ENCODE measurements around the gene FGF8. TPM values are rescaled to one million over a fixed set of nuclear protein-coding genes. Genes with fewer than 3 reads are reported as not detected.
"Not testable (repeated sequence)": the region's sequence is repeated elsewhere in the genome, so short reads cannot be mapped to it uniquely, and the experiment has no call there.

The FGF8 gene
- total RNA-seq, 1 donor, result not detected

GRCh38 chr10:101789686-101790085 lies 13.8 kb upstream of the FGF8 start:
- no peaks in the 10 kb centered on the region for H3K27me3 ChIP-seq (ENCODE audit: insufficient read depth, low read length)
- H3K4me3 ChIP-seq (ENCODE audit: low read length), result no peak overlapping the region
- no peaks in the 10 kb centered on the region for H3K9me3 ChIP-seq (ENCODE audit: low read depth, low read length)
- no peaks in the 10 kb centered on the region for H3K4me1 ChIP-seq (ENCODE audit: insufficient read depth, low read length)

- H3K4me3 ChIP-seq (ENCODE audit: low read length); H3K4me1 ChIP-seq (ENCODE audit: insufficient read depth, low read length); H3K27me3 ChIP-seq (ENCODE audit: insufficient read depth, low read length); H3K9me3 ChIP-seq (ENCODE audit: low read depth, low read length): not testable (repeated sequence)
Measured at GRCh38 chr10:101789231-101789630, 13.3 kb upstream of the FGF8 start.

- H3K4me3 ChIP-seq (ENCODE audit: low read length), result no peak overlapping the region
- H3K9me3 ChIP-seq (ENCODE audit: low read depth, low read length), result no peaks in the 10 kb centered on the region
- H3K27me3 ChIP-seq (ENCODE audit: insufficient read depth, low read length), result no peaks in the 10 kb centered on the region
- H3K4me1 ChIP-seq (ENCODE audit: insufficient read depth, low read length), result peaks cover 33% of the 10 kb centered on the region
Measured at GRCh38 chr10:101785801-101786200, 9.9 kb upstream of the FGF8 start.

- no peaks in the 10 kb centered on the region for H3K27me3 ChIP-seq (ENCODE audit: insufficient read depth, low read length)
- H3K9me3 ChIP-seq (ENCODE audit: low read depth, low read length), result no peaks in the 10 kb centered on the region
- H3K4me3 ChIP-seq (ENCODE audit: low read length), result no peak overlapping the region
- peaks cover 44% of the 10 kb centered on the region for H3K4me1 ChIP-seq (ENCODE audit: insufficient read depth, low read length)
Measured at GRCh38 chr10:101784558-101784957, 8.6 kb upstream of the FGF8 start.

GRCh38 chr10:101783736-101784118 lies 7.8 kb upstream of the FGF8 start:
- no peaks in the 10 kb centered on the region for H3K9me3 ChIP-seq (ENCODE audit: low read depth, low read length)
- peak overlapping the region; percentile 52 for H3K4me3 ChIP-seq (ENCODE audit: low read length)
- peaks cover 53% of the 10 kb centered on the region for H3K4me1 ChIP-seq (ENCODE audit: insufficient read depth, low read length)
- peaks cover 6% of the 10 kb centered on the region for H3K27me3 ChIP-seq (ENCODE audit: insufficient read depth, low read length)

- H3K27me3 ChIP-seq (ENCODE audit: insufficient read depth, low read length), result peaks cover 13% of the 10 kb centered on the region
- peak within 1 kb of the TSS; percentile 52 for H3K4me3 ChIP-seq (ENCODE audit: low read length)
- H3K9me3 ChIP-seq (ENCODE audit: low read depth, low read length), result no peaks in the 10 kb centered on the region
- peaks cover 58% of the 10 kb centered on the region for H3K4me1 ChIP-seq (ENCODE audit: insufficient read depth, low read length)
Measured at GRCh38 chr10:101782811-101783735, 7.2 kb upstream of the FGF8 start, which contains the start of gene NPM3. NPM3 (minus strand) TSS chr10:101783446; CDS start chr10:101783390, 56 bp downstream.

- Histone ChIP-seq H3K4me1 (ENCODE audit: insufficient read depth, low read length) (peaks cover 58% of the 10 kb centered on the region), H3K4me3 (ENCODE audit: low read length) (peak overlapping the region; percentile 52), H3K9me3 (ENCODE audit: low read depth, low read length) (no peaks in the 10 kb centered on the region), H3K27me3 (ENCODE audit: insufficient read depth, low read length) (peaks cover 21% of the 10 kb centered on the region)
Measured at GRCh38 chr10:101781984-101782810, 6.3 kb upstream of the FGF8 start.

GRCh38 chr10:101781655-101781983 lies 5.7 kb upstream of the FGF8 start:
- Histone ChIP-seq H3K27me3 (ENCODE audit: insufficient read depth, low read length) (peaks cover 27% of the 10 kb centered on the region), H3K9me3 (ENCODE audit: low read depth, low read length) (no peaks in the 10 kb centered on the region), H3K4me1 (ENCODE audit: insufficient read depth, low read length) (peaks cover 58% of the 10 kb centered on the region), H3K4me3 (ENCODE audit: low read length) (no peak overlapping the region)

- peaks cover 30% of the 10 kb centered on the region for H3K27me3 ChIP-seq (ENCODE audit: insufficient read depth, low read length)
- H3K4me1 ChIP-seq (ENCODE audit: insufficient read depth, low read length), result peaks cover 58% of the 10 kb centered on the region
- H3K9me3 ChIP-seq (ENCODE audit: low read depth, low read length), result no peaks in the 10 kb centered on the region
- H3K4me3 ChIP-seq (ENCODE audit: low read length), result no peak overlapping the region
Measured at GRCh38 chr10:101780818-101781654, 5.1 kb upstream of the FGF8 start.

- H3K4me3 ChIP-seq (ENCODE audit: low read length), result no peak overlapping the region
- H3K4me1 ChIP-seq (ENCODE audit: insufficient read depth, low read length), result peaks cover 60% of the 10 kb centered on the region
- peaks cover 32% of the 10 kb centered on the region for H3K27me3 ChIP-seq (ENCODE audit: insufficient read depth, low read length)
- no peaks in the 10 kb centered on the region for H3K9me3 ChIP-seq (ENCODE audit: low read depth, low read length)
Measured at GRCh38 chr10:101780187-101780817, 4.4 kb upstream of the FGF8 start.

GRCh38 chr10:101779544-101780186 lies 3.8 kb upstream of the FGF8 start:
- Histone ChIP-seq H3K4me1 (ENCODE audit: insufficient read depth, low read length) (peaks cover 66% of the 10 kb centered on the region), H3K27me3 (ENCODE audit: insufficient read depth, low read length) (peaks cover 38% of the 10 kb centered on the region), H3K4me3 (ENCODE audit: low read length) (peak overlapping the region; percentile 23), H3K9me3 (ENCODE audit: low read depth, low read length) (no peaks in the 10 kb centered on the region)

GRCh38 chr10:101778781-101779543 lies 3.0 kb upstream of the FGF8 start:
- Histone ChIP-seq H3K27me3 (ENCODE audit: insufficient read depth, low read length) (peaks cover 45% of the 10 kb centered on the region), H3K4me1 (ENCODE audit: insufficient read depth, low read length) (peaks cover 67% of the 10 kb centered on the region), H3K4me3 (ENCODE audit: low read length) (peak overlapping the region; percentile 23), H3K9me3 (ENCODE audit: low read depth, low read length) (no peaks in the 10 kb centered on the region)

- Histone ChIP-seq H3K9me3 (ENCODE audit: low read depth, low read length) (no peaks in the 10 kb centered on the region), H3K4me1 (ENCODE audit: insufficient read depth, low read length) (peaks cover 60% of the 10 kb centered on the region), H3K27me3 (ENCODE audit: insufficient read depth, low read length) (peaks cover 52% of the 10 kb centered on the region), H3K4me3 (ENCODE audit: low read length) (no peak overlapping the region)
Measured at GRCh38 chr10:101778151-101778780, 2.4 kb upstream of the FGF8 start.

Measured in mononuclear cell (primary cell).